Left ventricle myocardium superior (tissue), 1 donor: ENCODE data around the gene CLIP2. TPM values are rescaled to one million over a fixed set of nuclear protein-coding genes. Genes with fewer than 3 reads are reported as not detected.
A peak's percentile ranks its signal among the peaks of the same experiment; 100 is the strongest.
"Not testable (repeated sequence)": the region's sequence is repeated elsewhere in the genome, so short reads cannot be mapped to it uniquely, and the experiment has no call there.

Experiments
- ATAC-seq: fragments of 200-7000 bp; cut with Tn5 transposase; one replicate; pipeline ENCODE4 v1.9.1; 2020; ENCODE audit warnings: mild to moderate bottlenecking, moderate library complexity
- DNase-seq: peaks from one replicate; pipeline ENCODE4 v3.0.0-alpha.2; 2020
- intact Hi-C: fragments of 100-400 bp; cut with micrococcal nuclease; formaldehyde crosslinking; loops from one replicate; pipeline ENCODE4 v1.11.0; 2022
- total RNA-seq: library from RNA; stranded (reverse); fragmentation: NEBNext Ultra II Directional; extraction: Animal tissue kit (Norgen Biotek cat#: 25700); gene quantifications from one replicate; pipeline ENCODE4 v1.2.1, GENCODE V29; 2021
- donor health status: DM: no; HTN: yes; CAD: no; lungs with severe emphysema.

Gene CLIP2
- total RNA-seq, 1 donor from 2014 or later = 6.9 TPM

GRCh38 chr7:74354009-74354408 is 64.8 kb downstream of the CLIP2 start:
- DNase-seq (no peak), ATAC-seq (no peak)
- intact Hi-C loops = no loop called here

DNA sequence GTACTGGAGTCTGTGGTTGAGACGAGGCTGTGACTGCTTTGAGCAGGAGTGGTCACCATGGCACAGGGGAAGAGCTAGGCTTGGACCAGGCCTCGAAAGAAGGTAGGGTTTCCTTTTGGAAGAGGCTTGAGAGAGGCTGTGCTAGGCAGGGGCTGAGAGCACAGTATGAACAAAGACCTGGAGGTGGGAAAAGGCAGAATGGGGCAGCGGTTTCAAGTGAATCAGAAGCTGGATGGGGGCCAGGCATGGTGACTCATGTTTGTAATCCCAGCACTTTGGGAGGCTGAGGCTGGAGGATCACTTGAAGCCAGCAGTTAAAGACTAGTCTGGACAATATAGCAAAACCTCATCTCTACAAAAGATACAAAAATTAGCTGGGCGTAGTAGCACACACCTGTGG is 65.9 kb downstream of the CLIP2 start:
- no peak for ATAC-seq
- intact Hi-C loops = no loop called here
- peak; percentile 43 for DNase-seq

- intact Hi-C loops = no loop called here
- no peak for ATAC-seq
- DNase-seq = no peak
Measured at GRCh38 chr7:74356589-74357315, 67.5 kb downstream of the CLIP2 start.

DNA sequence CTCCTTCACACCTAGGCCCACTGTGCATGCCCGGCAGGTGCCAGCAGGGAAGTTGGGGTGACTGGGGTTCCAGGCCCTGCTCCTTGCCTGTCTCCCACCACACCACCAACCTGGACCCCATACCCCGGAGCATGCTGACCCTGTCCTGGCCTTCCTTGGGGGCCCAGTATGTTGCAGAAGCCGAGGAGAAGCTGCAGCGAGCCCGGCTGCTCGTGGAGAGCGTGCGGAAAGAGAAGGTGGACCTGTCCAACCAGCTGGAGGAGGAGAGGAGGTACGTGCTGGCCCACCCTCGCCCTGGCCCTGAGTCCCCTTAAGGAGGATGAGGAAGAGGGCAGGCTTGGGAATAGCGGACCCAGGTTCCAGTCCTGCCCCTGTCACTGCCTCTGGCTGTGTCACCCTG is 70.8 kb downstream of the CLIP2 start:
- intact Hi-C loops = no loop called here
- DNase-seq (no peak), ATAC-seq (no peak)

GRCh38 chr7:74362266-74362665 is 73.1 kb downstream of the CLIP2 start:
- ATAC-seq (no peak), DNase-seq (no peak)
- intact Hi-C loops = no loop called here

- no peak for DNase-seq
- ATAC-seq = no peak
- intact Hi-C loops = no loop called here
Measured at GRCh38 chr7:74364061-74364460, 74.9 kb downstream of the CLIP2 start.

- DNase-seq (peak; percentile 72), ATAC-seq (peak; percentile 93)
- intact Hi-C loops = no loop called here
Measured at GRCh38 chr7:74365322-74366022, 76.3 kb downstream of the CLIP2 start.

GRCh38 chr7:74371381-74372341 is 82.5 kb downstream of the CLIP2 start:
- intact Hi-C loops = no loop called here
- ATAC-seq = peak; percentile 22
- no peak for DNase-seq

DNA sequence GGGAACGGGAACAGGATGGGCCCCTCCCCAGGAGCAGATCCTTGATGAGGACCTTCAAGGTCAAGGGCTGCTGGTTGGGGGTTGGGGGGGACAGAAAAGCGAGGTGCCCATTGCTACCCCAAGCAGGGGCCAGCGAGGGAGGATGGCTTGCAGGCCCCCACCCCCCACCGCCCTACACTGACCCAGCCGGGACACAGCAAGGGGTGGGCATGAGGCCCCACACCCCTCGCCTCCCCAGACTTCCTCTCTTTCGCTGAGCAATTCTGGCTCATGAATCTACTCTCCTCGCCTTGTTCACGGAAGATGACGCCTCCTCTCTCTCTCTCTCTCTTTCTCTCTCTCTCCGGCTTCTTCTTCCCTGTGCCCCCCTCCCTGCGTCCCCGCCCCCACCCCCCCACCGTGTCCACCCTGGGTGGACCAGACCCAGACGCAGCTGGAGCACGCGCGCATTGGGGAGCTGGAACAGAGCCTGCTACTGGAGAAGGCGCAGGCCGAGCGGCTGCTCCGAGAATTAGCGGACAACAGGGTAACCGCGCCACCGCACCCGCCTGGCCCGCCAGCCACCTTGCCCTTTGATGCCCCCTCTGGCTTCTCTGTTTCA is 83.4 kb downstream of the CLIP2 start:
- ATAC-seq (peak; percentile 65), DNase-seq (peak; percentile 67)
- intact Hi-C loops = no loop called here

- ATAC-seq (no peak), DNase-seq (no peak)
- intact Hi-C loops = no loop called here
Measured at GRCh38 chr7:74373536-74373935, 84.3 kb downstream of the CLIP2 start.

- DNase-seq (no peak), ATAC-seq (no peak)
- intact Hi-C loops = no loop called here
Measured at GRCh38 chr7:74375726-74376220, 86.6 kb downstream of the CLIP2 start.

DNA sequence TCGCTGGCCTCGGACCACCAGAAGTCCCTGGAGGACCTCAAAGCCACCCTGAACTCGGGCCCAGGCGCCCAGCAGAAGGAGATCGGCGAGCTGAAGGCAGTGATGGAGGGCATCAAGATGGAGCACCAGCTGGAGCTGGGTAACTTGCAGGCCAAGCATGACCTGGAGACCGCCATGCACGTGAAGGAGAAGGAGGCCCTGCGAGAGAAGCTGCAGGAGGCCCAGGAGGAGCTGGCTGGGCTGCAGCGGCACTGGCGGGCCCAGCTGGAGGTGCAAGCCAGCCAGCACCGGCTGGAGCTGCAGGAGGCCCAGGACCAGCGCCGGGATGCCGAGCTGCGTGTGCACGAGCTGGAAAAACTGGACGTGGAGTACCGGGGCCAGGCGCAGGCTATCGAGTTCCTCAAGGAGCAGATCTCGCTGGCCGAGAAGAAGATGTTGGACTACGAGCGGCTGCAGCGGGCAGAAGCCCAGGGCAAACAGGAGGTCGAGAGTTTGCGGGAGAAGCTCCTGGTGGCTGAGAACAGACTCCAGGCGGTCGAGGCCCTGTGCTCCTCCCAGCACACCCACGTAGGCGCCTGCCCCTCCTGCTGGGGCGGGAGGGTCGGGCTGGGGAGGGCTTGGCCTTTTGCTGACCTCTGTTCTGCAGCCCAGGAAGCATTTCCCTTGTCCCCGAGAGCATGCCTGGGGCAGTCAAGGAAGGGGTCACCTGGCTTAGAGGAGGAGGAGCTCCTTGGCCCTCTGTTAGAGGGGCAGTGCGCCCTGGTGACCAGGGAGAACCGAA is 87.2 kb downstream of the CLIP2 start:
- ATAC-seq (no peak), DNase-seq (no peak)
- intact Hi-C loops = no loop called here

DNA sequence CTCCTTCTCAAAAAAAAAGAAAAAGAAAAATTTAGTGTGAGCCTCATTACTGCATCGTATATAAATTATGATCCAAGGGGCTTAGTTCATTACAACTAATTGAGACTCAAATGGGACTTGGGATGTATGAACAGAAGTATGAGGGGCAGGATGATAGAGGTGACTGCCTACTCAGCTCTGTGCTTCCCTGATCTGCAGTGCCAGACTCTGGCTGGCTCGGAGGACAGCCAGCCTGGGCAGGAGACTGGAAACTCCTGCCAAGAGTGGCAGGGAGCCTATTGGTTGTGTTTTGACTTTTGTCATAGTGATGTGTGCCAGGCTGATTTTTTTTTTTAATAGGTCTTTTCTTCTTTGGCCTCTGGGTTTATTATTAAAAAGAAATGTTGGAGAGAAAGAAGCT is 90.7 kb downstream of the CLIP2 start:
- ATAC-seq = peak; percentile 96
- intact Hi-C loops = no loop called here
- peak; percentile 68 for DNase-seq

GRCh38 chr7:74380720-74381119 is 91.5 kb downstream of the CLIP2 start:
- ATAC-seq (no peak), DNase-seq (no peak)
- intact Hi-C loops = no loop called here

DNA sequence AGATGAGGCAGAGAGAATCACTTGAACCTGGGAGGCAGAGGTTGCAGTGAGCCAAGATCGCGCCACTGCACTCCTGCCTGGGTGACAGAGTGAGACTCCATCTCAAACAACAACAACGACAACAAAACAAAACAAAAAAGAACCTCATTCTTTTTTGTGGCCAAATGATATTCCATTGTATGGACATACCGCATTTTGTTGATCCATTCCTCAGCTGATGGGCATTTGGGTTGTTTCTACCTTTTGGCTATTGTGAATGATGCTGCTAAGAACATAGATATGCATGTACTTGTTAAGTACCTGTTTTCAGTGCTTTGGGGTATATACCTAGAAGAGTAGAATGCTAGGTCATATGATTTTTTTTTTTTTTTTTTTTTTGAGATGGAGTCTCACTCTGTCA is 94.9 kb downstream of the CLIP2 start:
- ATAC-seq, DNase-seq, intact Hi-C loops: not testable (repeated sequence)

DNA sequence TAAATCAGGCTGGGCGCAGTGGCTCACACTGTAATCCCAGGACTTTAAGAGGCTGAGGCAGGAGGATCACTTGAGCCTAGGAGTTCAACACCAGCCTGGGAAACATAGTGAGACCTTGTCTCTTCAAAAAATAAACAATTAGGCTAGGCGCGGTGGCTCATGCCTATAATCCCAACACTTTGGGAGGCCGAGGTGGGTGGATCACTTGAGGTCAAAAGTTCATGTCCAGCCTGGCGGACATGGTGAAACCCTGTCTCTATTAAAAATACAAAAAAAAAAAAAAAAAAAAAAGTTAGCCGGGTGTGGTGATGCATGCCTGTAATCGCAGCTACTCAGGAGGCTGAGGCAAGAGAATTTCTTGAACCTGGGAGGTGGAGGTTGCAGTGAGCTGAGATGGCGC is 95.6 kb downstream of the CLIP2 start:
- intact Hi-C loops, ATAC-seq, DNase-seq: not testable (repeated sequence)

- DNase-seq (no peak), ATAC-seq (no peak)
- intact Hi-C loops = no loop called here
Measured at GRCh38 chr7:74387606-74388005, 98.4 kb downstream of the CLIP2 start.

DNA sequence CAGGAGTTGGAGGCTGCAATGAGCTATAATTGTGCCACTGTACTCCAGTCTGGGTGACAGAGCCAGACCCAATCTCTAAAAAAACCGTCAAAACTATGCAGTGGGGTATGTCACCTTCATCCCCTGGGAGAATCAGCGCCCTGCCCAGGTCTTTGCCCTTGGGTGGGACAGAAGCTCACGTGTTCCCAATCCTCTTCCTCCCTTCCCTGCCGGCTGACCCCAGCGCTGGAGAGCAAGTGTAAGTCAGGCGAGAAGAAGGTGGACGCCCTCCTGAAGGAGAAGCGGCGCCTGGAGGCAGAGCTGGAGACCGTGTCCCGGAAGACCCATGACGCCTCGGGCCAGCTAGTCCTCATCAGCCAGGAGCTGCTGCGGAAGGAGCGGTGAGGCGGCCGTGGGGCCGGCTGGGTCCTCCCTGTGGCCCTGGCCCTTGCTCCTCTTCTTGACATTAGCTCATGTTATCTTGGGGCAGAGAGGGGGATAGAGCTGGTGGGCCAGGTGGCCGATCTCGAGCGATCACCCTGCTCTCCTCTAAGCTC is 99.7 kb downstream of the CLIP2 start:
- intact Hi-C loops = no loop called here
- no peak for ATAC-seq
- no peak for DNase-seq
